HCT116 (cell line): ENCODE measurements around the gene APPL1. TPM values are rescaled to one million over a fixed set of nuclear protein-coding genes. Genes with fewer than 3 reads are reported as not detected.

Source experiments
- ATAC-seq: fragments of 200-7000 bp; cut with Tn5 transposase; 2 replicates; pipeline ENCODE4 v1.9.1; 2020; ENCODE audit warnings: mild to moderate bottlenecking, moderate library complexity
- BruUV-seq: library from RNA; stranded (reverse); fragments of 400-500 nt; replicated peaks from 2 replicates; lab custom pipeline; 2021; lab: Mats Ljungman, UMichigan
- CTCF ChIA-PET: fragments of 300-600 bp; sonication (Branson Sonifier 250); formaldehyde crosslinking; loops from one replicate; lab custom pipeline; 2021; ENCODE audit warnings: antibody characterized with exemption; lab: Charles Lee
- POLR2A ChIA-PET: fragments of 300-600, 350-600 bp; sonication (Branson Sonifier 250); formaldehyde crosslinking; loops from one replicate; lab custom pipeline; 2021; ENCODE audit warnings: antibody characterized with exemption; lab: Charles Lee
- RAD21 ChIA-PET, 2 experiments: fragments of 300-600 bp; sonication (Branson Sonifier 250); formaldehyde crosslinking; loops; one replicate each; lab custom pipeline; 2023; ENCODE audit warnings: low total read pairs in 2 of 2; ENCODE audit not compliant: uncharacterized antibody in 2 of 2, unreplicated experiment in 2 of 2, low non-redundant PET in 1 of 2; lab: Charles Lee
- DNase-seq: peaks from one replicate; pipeline ENCODE4 v3.0.0-alpha.2; 2010; ENCODE audit warnings: low read depth, low spot score
- H2AFZ ChIP-seq: fragments of 200-600 bp; shearing (Covaris generic), sonication (generic); 2 replicates; pipeline ENCODE4 v1.6.1; 2017; ENCODE audit warnings: low read depth, mixed run types, mixed read lengths, antibody characterized with exemption, low read length; ENCODE audit not compliant: poor library complexity, severe bottlenecking
- H3K27ac ChIP-seq: 2 replicates; pipeline ENCODE4 v1.5.1; 2012; ENCODE audit warnings: low read depth, low read length
- H3K27me3 ChIP-seq: fragments of 200-600 bp; sonication (generic); 2 replicates; pipeline ENCODE4 v1.6.1; 2016; ENCODE audit warnings: mixed run types, low read length, mixed read lengths; ENCODE audit not compliant: insufficient read depth
- H3K36me3 ChIP-seq, 2 experiments: fragments of 200-500 bp in 1 of 2; fragments of 200-600 bp in 1 of 2; sonication (Bioruptor generic) in 1 of 2; sonication (generic) in 1 of 2; 2 replicates each; pipeline versions ENCODE4 v1.5.1 to v1.6.1; 2014 to 2016; ENCODE audit warnings: low read length in 2 of 2, inconsistent platforms in 1 of 2, mixed read lengths in 1 of 2, mixed run types in 1 of 2; ENCODE audit not compliant: insufficient read depth in 2 of 2, control insufficient read depth in 1 of 2
- H3K4me1 ChIP-seq, 2 experiments: fragments of 200-600 bp in 1 of 2; sonication (generic) in 1 of 2; 2 replicates each; pipeline versions ENCODE4 v1.5.1 to v1.6.1; 2012 to 2017; ENCODE audit warnings: low read length in 2 of 2, inconsistent platforms in 1 of 2, mild to moderate bottlenecking in 1 of 2, mixed read lengths in 1 of 2, mixed run types in 1 of 2, moderate library complexity in 1 of 2; ENCODE audit not compliant: insufficient read depth in 2 of 2, control insufficient read depth in 1 of 2
- H3K4me2 ChIP-seq: fragments of 200-600 bp; sonication (generic); 2 replicates; pipeline ENCODE4 v1.6.1; 2017; ENCODE audit warnings: mixed run types, low read length, mixed read lengths
- H3K4me3 ChIP-seq, 2 experiments: fragments of 200-600 bp in 1 of 2; sonication (generic) in 1 of 2; replicated peaks in 1 of 2; 2 replicates each; pipeline ENCODE4 v1.5.1; 2011 to 2016; ENCODE audit warnings: low read length in 2 of 2, control low read depth in 1 of 2, low read depth in 1 of 2, mild to moderate bottlenecking in 1 of 2, mixed read lengths in 1 of 2, mixed run types in 1 of 2
- H3K79me2 ChIP-seq: fragments of 200-600 bp; sonication (generic); 2 replicates; pipeline ENCODE4 v1.6.1; 2017; ENCODE audit warnings: mild to moderate bottlenecking, mixed run types, low read length, moderate library complexity, mixed read lengths; ENCODE audit not compliant: insufficient read depth
- H3K9ac ChIP-seq: fragments of 200-600 bp; sonication (generic); 2 replicates; pipeline ENCODE4 v1.6.1; 2016; ENCODE audit warnings: low read length, mixed read lengths
- H3K9me2 ChIP-seq: fragments of 200-600 bp; sonication (generic), shearing (Covaris generic); 2 replicates; pipeline ENCODE4 v1.6.1; 2017; ENCODE audit warnings: mixed run types, mild to moderate bottlenecking, moderate library complexity; ENCODE audit not compliant: insufficient read depth
- H3K9me3 ChIP-seq, 2 experiments: fragments of 200-500 bp in 1 of 2; fragments of 200-600 bp in 1 of 2; sonication (Bioruptor generic) in 1 of 2; sonication (generic) in 1 of 2; 2 replicates each; pipeline ENCODE4 v1.6.1; 2014 to 2017; ENCODE audit warnings: low read length in 2 of 2, mixed read lengths in 2 of 2, inconsistent platforms in 1 of 2, low read depth in 1 of 2, mild to moderate bottlenecking in 1 of 2, mixed run types in 1 of 2, moderate library complexity in 1 of 2; ENCODE audit not compliant: control insufficient read depth in 1 of 2, insufficient read depth in 1 of 2
- H4K20me1 ChIP-seq: fragments of 200-600 bp; sonication (generic), shearing (Covaris generic); 2 replicates; pipeline ENCODE4 v1.6.1; 2017; ENCODE audit warnings: mixed run types, mild to moderate bottlenecking, moderate library complexity; ENCODE audit not compliant: insufficient read depth
- CBX3 ChIP-seq: IDR thresholded peaks from 2 replicates; pipeline ENCODE4 v1.6.1; 2012; ENCODE audit warnings: low read depth
- POLR2AphosphoS5 ChIP-seq: IDR thresholded peaks from 2 replicates; pipeline ENCODE4 v1.6.1; 2011; ENCODE audit warnings: mild to moderate bottlenecking, low read depth, low read length, moderate library complexity
- REST ChIP-seq: IDR thresholded peaks from 2 replicates; pipeline ENCODE4 v1.6.1; 2012; ENCODE audit warnings: low read depth
- SP1 ChIP-seq: IDR thresholded peaks from 2 replicates; pipeline ENCODE4 v1.6.1; 2012; ENCODE audit warnings: low read depth
- YY1 ChIP-seq: IDR thresholded peaks from 2 replicates; pipeline ENCODE4 v1.6.1; 2011; ENCODE audit warnings: low read length, low read depth, moderate library complexity, mild to moderate bottlenecking; ENCODE audit not compliant: insufficient replicate concordance; ENCODE audit errors: extremely low read depth
- ZFX ChIP-seq: fragments of 450-650 bp; IDR thresholded peaks from 2 replicates; pipeline ENCODE4 v1.6.1; 2017
- ZNF274 ChIP-seq: fragments of 200-500 bp; sonication (Bioruptor generic); IDR thresholded peaks from 2 replicates; pipeline ENCODE4 v1.6.1; 2014; ENCODE audit warnings: mild to moderate bottlenecking, low read depth, low read length, inconsistent platforms
- intact Hi-C: fragments of 100-400 bp; cut with micrococcal nuclease; formaldehyde crosslinking; loops from 2 replicates; pipeline ENCODE4 v1.10.0; 2022
- total RNA-seq: library from RNA; stranded (reverse); gene quantifications from one replicate; pipeline ENCODE4 v1.2.1, GENCODE V29; 2021; ENCODE audit not compliant: unreplicated experiment

Gene APPL1
- total RNA-seq, 1 experiment from 2014 or later = 30.8 TPM

DNA sequence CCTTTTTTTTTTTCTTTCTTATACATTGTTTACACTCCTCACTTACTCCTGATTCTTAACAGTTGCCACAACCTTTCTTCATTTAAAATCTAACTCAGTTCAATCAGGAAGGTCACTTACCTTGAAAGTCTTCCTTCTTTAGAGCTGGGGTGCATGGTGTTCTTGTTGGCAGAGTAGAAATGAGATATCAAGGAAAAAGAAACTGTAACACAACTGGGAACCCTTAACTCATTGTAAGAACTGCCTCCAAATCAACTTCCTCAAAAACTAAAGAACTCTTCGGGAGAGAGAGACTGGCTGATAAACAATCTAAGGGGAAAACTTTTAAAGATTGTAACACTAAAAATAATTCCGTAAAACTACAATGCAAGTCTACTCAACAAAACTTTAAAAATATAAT lies 1.4 kb upstream of the APPL1 start:
- ChIA-PET RAD21 (no interaction called here), CTCF (no interaction called here), POLR2A (no interaction called here)
- Histone ChIP-seq H3K36me3 (no peaks in the 10 kb centered on the region), H4K20me1 (peaks cover 6% of the 10 kb centered on the region; the same call in 1 of the 2 replicates), H3K27ac (no peak overlapping the region), H3K4me3 (no peak overlapping the region), H3K79me2 (peaks cover 33% of the 10 kb centered on the region), H3K27me3 (no peaks in the 10 kb centered on the region), H3K4me2 (no peak overlapping the region), H2AFZ (peak overlapping the region; percentile 43), H3K9ac (no peak overlapping the region), H3K4me1 (peaks cover 4 to 25% of the 10 kb centered on the region in 2 experiments), H3K9me2 (no peaks in the 10 kb centered on the region), H3K9me3 (no peaks in the 10 kb centered on the region)
- no TSS peak for BruUV-seq
- DNase-seq = no peak
- TF ChIP-seq ZNF274 (no peak), CBX3 (no peak), ZFX (no peak), REST (no peak), SP1 (no peak), POLR2AphosphoS5 (no peak), YY1 (no peak)
- intact Hi-C loops = loop anchor here (5.0 kb wide), 1 partner anchor 54 kb away; no protein-coding TSS in a partner anchor
- no peak for ATAC-seq
